WTC11 (cell line): Measurements from ENCODE around the gene TANC1.

Experiments
- CBFB ChIP-seq: sonication (generic); formaldehyde crosslinking; IDR thresholded peaks from 2 replicates; pipeline ENCODE4 v1.8.1; 2022; ENCODE audit warnings: mild to moderate bottlenecking, low read depth, missing genetic modification reagents
- CTCF ChIP-seq: fragments of 200-600 bp; IDR thresholded peaks from 2 replicates; pipeline ENCODE4 v1.8.0; 2022; ENCODE audit warnings: antibody characterized with exemption
- ZNF317 ChIP-seq: sonication (generic); formaldehyde crosslinking; IDR thresholded peaks from 2 replicates; pipeline ENCODE4 v1.8.1; 2023; ENCODE audit warnings: low read depth, mild to moderate bottlenecking, moderate library complexity, missing genetic modification reagents, borderline replicate concordance

- TF ChIP-seq CTCF (no peak), CBFB (CRISPR knock-in tag) (no peak), ZNF317 (CRISPR knock-in tag) (no peak)
Measured at GRCh38 chr2:159211447-159212396, 243.3 kb downstream of the TANC1 start.
